ENCODE measurements around the gene TCF20.

DNA sequence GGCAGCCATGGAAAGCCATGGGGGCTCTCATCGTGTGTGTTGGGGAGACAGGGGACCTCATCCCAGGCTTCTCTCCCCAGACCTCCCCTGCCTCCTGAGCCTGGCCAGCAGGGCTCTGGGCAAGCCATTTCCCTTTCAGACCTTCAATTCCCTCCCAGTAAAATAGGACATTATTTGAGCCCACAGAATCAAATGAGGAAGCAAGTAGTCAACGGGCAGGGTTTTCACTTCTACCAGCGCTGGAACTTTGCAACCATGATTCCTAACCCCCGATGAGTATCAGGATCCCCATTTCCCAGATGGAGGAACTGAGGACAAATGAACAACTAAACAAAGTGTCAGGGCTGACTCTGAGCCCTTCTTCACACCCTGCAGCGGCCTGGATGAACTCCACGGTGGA lies 48.9 kb upstream of the TCF20 start:
- TF ChIP-seq, protein P1, sequence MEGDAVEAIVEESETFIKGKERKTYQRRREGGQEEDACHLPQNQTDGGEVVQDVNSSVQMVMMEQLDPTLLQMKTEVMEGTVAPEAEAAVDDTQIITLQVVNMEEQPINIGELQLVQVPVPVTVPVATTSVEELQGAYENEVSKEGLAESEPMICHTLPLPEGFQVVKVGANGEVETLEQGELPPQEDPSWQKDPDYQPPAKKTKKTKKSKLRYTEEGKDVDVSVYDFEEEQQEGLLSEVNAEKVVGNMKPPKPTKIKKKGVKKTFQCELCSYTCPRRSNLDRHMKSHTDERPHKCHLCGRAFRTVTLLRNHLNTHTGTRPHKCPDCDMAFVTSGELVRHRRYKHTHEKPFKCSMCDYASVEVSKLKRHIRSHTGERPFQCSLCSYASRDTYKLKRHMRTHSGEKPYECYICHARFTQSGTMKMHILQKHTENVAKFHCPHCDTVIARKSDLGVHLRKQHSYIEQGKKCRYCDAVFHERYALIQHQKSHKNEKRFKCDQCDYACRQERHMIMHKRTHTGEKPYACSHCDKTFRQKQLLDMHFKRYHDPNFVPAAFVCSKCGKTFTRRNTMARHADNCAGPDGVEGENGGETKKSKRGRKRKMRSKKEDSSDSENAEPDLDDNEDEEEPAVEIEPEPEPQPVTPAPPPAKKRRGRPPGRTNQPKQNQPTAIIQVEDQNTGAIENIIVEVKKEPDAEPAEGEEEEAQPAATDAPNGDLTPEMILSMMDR (IDR thresholded peaks at IDR 0.05), result no peak
- no peak for TF ChIP-seq POLR2A (IDR thresholded peaks at IDR 0.05)

Data from right lobe of liver (tissue), 4 donors.